Ovary (tissue), 3 donors: ENCODE measurements around the gene GPR25.

Source experiments
- CTCF ChIP-seq, 3 donors: fragments of 450-650 bp in 2 of 3; fragments of 200-600 bp in 1 of 3; IDR thresholded peaks; one replicate each; pipeline versions ENCODE4 v1.5.1 to v1.8.0; 2016 to 2022; ENCODE audit warnings: antibody characterized with exemption in 3 of 3, mild to moderate bottlenecking in 1 of 3
- EP300 ChIP-seq: sonication (generic); formaldehyde crosslinking; IDR thresholded peaks from one replicate; pipeline ENCODE4 v1.6.1; 2017; ENCODE audit warnings: antibody characterized with exemption
- POLR2A ChIP-seq: fragments of 450-650 bp; IDR thresholded peaks from one replicate; pipeline ENCODE4 v1.6.1; 2017; ENCODE audit warnings: antibody characterized with exemption, mild to moderate bottlenecking, moderate library complexity
- donor health status: DM: no; HTN: no; CAD: no.

GRCh38 chr1:200897259-200897658 lies 24.5 kb downstream of the GPR25 start:
- TF ChIP-seq CTCF (IDR thresholded peaks at IDR 0.05) (no peak), EP300 (no peak), POLR2A (no peak)
